GM12878 (cell line): ENCODE data around the gene PPRC1. TPM values are rescaled to one million over a fixed set of nuclear protein-coding genes. Genes with fewer than 3 reads are reported as not detected.

ENCODE experiments used
- ATAC-seq: fragments of 200-7000 bp; cut with Tn5 transposase; 3 replicates; pipeline ENCODE4 v1.9.1; 2020; ENCODE audit warnings: mild to moderate bottlenecking, moderate library complexity
- BruUV-seq: library from RNA; stranded (reverse); fragments of 400-500 nt; replicated peaks from 2 replicates; lab custom pipeline; 2021; lab: Mats Ljungman, UMichigan
- CTCF ChIA-PET: fragments of 300-600 bp; sonication (Branson Sonifier 250); formaldehyde crosslinking; extraction: SDS; loops from one replicate; lab custom pipeline; 2021; ENCODE audit warnings: inconsistent platforms; lab: Yijun Ruan, JAX
- POLR2A ChIA-PET: fragments of 350-600 bp; formaldehyde crosslinking; extraction: SDS; loops from one replicate; lab custom pipeline; 2021; ENCODE audit warnings: inconsistent platforms; lab: Charles Lee
- RAD21 ChIA-PET: fragments of 300-600 bp; sonication (Branson Sonifier 250); formaldehyde crosslinking; loops from one replicate; lab custom pipeline; 2023; ENCODE audit warnings: antibody characterized with exemption; ENCODE audit not compliant: unreplicated experiment; lab: Charles Lee
- SMC1A ChIA-PET: fragments of 300-600 bp; sonication (Branson Sonifier 250); formaldehyde crosslinking; loops from one replicate; lab custom pipeline; 2023; ENCODE audit not compliant: unreplicated experiment, uncharacterized antibody; lab: Charles Lee
- DNase-seq: peaks from one replicate; pipeline ENCODE4 v3.0.0-alpha.2; 2011; ENCODE audit warnings: low read depth, low spot score
- FAIRE-seq: peaks from 3 replicates; lab custom pipeline; 2011; peaks lifted over from hg19 to GRCh38; lab: Jason Lieb, UNC
- H2AFZ ChIP-seq: 2 replicates; pipeline ENCODE4 v1.6.0; 2011; ENCODE audit warnings: low read depth, low read length, control low read depth; ENCODE audit not compliant: control insufficient read depth
- H3K27ac ChIP-seq: 2 replicates; pipeline ENCODE4 v1.5.1; 2011; ENCODE audit warnings: control low read depth; ENCODE audit not compliant: control insufficient read depth, insufficient read depth
- H3K27me3 ChIP-seq, 2 experiments: replicated peaks in 1 of 2; 2 replicates each; pipeline versions ENCODE4 v1.6.0 to v1.6.1; 2011; ENCODE audit warnings: low read length in 1 of 2; ENCODE audit not compliant: control insufficient read depth in 2 of 2, insufficient read depth in 2 of 2
- H3K36me3 ChIP-seq, 2 experiments: 2 replicates each; pipeline ENCODE4 v1.5.1; 2011; ENCODE audit warnings: low read length in 1 of 2; ENCODE audit not compliant: control insufficient read depth in 2 of 2, insufficient read depth in 2 of 2
- H3K4me1 ChIP-seq: 2 replicates; pipeline ENCODE4 v1.6.1; 2011; ENCODE audit warnings: mild to moderate bottlenecking, low read length, moderate library complexity, mixed read lengths; ENCODE audit not compliant: control insufficient read depth, insufficient read depth
- H3K4me2 ChIP-seq: 2 replicates; pipeline ENCODE4 v1.6.0; 2011; ENCODE audit warnings: control low read depth; ENCODE audit not compliant: control insufficient read depth, insufficient read depth
- H3K4me3 ChIP-seq: fragments of 200-600 bp; sonication (generic); 2 replicates; pipeline ENCODE4 v1.5.1; 2016
- H3K79me2 ChIP-seq: 2 replicates; pipeline ENCODE4 v1.6.0; 2011; ENCODE audit warnings: low read length; ENCODE audit not compliant: control insufficient read depth, insufficient read depth
- H3K9ac ChIP-seq: 2 replicates; pipeline ENCODE4 v1.8.0; 2011; ENCODE audit warnings: low read length, control low read depth, mixed read lengths; ENCODE audit not compliant: control insufficient read depth, insufficient read depth
- H3K9me3 ChIP-seq: replicated peaks from 3 replicates; pipeline ENCODE4 v1.5.1; 2011; ENCODE audit warnings: mild to moderate bottlenecking, low read length; ENCODE audit not compliant: control insufficient read depth, insufficient read depth
- H4K20me1 ChIP-seq: 2 replicates; pipeline ENCODE4 v1.6.0; 2011; ENCODE audit not compliant: control insufficient read depth, insufficient read depth
- BACH1 ChIP-seq: fragments of 450-650 bp; IDR thresholded peaks from 2 replicates; pipeline ENCODE4 v1.6.1; 2017; ENCODE audit warnings: mild to moderate bottlenecking, borderline replicate concordance
- BHLHE40 ChIP-seq, 2 experiments: fragments of 450-650 bp in 1 of 2; IDR thresholded peaks; 2 replicates each; pipeline ENCODE4 v1.6.1; 2011 to 2017; ENCODE audit warnings: low read depth in 2 of 2, borderline replicate concordance in 1 of 2, improper control_type of control experiment in 1 of 2, low read length in 1 of 2, mild to moderate bottlenecking in 1 of 2
- CBFB ChIP-seq: IDR thresholded peaks from 2 replicates; pipeline ENCODE4 v1.6.1; 2016; ENCODE audit warnings: antibody characterized with exemption, low read depth
- CEBPB ChIP-seq, 2 experiments: fragments of 150-350 bp in 1 of 2; IDR thresholded peaks; 2 replicates each; pipeline ENCODE4 v1.6.1; 2012 to 2014; ENCODE audit warnings: low read depth in 2 of 2, low read length in 2 of 2, borderline replicate concordance in 1 of 2, inconsistent platforms in 1 of 2
- CHD4 ChIP-seq: fragments of 200-600 bp; sonication (generic); IDR thresholded peaks from 2 replicates; pipeline ENCODE4 v1.6.1; 2016; ENCODE audit warnings: mild to moderate bottlenecking
- ETV6 ChIP-seq, 2 experiments: fragments of 450-650 bp in 1 of 2; IDR thresholded peaks in 1 of 2; conservative IDR thresholded peaks in 1 of 2; 2 replicates each; pipeline ENCODE4 v1.6.1; 2014; ENCODE audit warnings: antibody characterized with exemption in 1 of 2, borderline replicate concordance in 1 of 2, low read depth in 1 of 2, mild to moderate bottlenecking in 1 of 2, moderate library complexity in 1 of 2
- GATAD2B ChIP-seq: fragments of 450-650 bp; conservative IDR thresholded peaks from 2 replicates; pipeline ENCODE4 v1.6.1; 2017; ENCODE audit warnings: low read depth, mild to moderate bottlenecking, moderate library complexity
- HDAC2 ChIP-seq: fragments of 200-600 bp; sonication (generic); IDR thresholded peaks from 2 replicates; pipeline ENCODE4 v1.6.1; 2017
- HDGF ChIP-seq: fragments of 450-650 bp; IDR thresholded peaks from 2 replicates; pipeline ENCODE4 v1.6.1; 2016; ENCODE audit warnings: antibody characterized with exemption
- MXI1 ChIP-seq: fragments of 150-350 bp; IDR thresholded peaks from 2 replicates; pipeline ENCODE4 v1.6.1; 2011; ENCODE audit warnings: low read depth, mild to moderate bottlenecking, inconsistent platforms, low read length, improper control_type of control experiment
- MYB ChIP-seq: fragments of 150-350 bp; IDR thresholded peaks from 2 replicates; pipeline ENCODE4 v1.6.1; 2014; ENCODE audit warnings: mild to moderate bottlenecking, low read depth, low read length, borderline replicate concordance
- PAX5 ChIP-seq: IDR thresholded peaks from 2 replicates; pipeline ENCODE4 v1.6.1; 2011; ENCODE audit warnings: low read depth, low read length, borderline replicate concordance
- POLR2AphosphoS2 ChIP-seq: IDR thresholded peaks from 2 replicates; pipeline ENCODE4 v1.6.1; 2011; ENCODE audit warnings: low read depth, mild to moderate bottlenecking, low read length, improper control_type of control experiment, moderate library complexity
- POLR2AphosphoS5 ChIP-seq: IDR thresholded peaks from 2 replicates; pipeline ENCODE4 v1.6.1; 2011; ENCODE audit warnings: mild to moderate bottlenecking, low read length, inconsistent platforms
- POU2F2 ChIP-seq: IDR thresholded peaks from 3 replicates; pipeline ENCODE4 v1.6.1; 2011; ENCODE audit warnings: low read depth, mild to moderate bottlenecking, low read length, borderline replicate concordance
- SPI1 ChIP-seq: IDR thresholded peaks from 2 replicates; pipeline ENCODE4 v1.6.1; 2011; ENCODE audit warnings: low read depth, mild to moderate bottlenecking, low read length, moderate library complexity, borderline replicate concordance; ENCODE audit not compliant: insufficient read depth
- SRF ChIP-seq, 2 experiments: IDR thresholded peaks; 2 replicates each; pipeline ENCODE4 v1.6.1; 2011; ENCODE audit warnings: low read depth in 2 of 2, low read length in 2 of 2, mild to moderate bottlenecking in 1 of 2, moderate library complexity in 1 of 2
- YY1 ChIP-seq: IDR thresholded peaks from 2 replicates; pipeline ENCODE4 v1.6.1; 2011; ENCODE audit warnings: low read depth, mild to moderate bottlenecking, low read length
- WGBS: methylation state at CpG from one replicate; pipeline ENCODE4 v1.1.6; 2016; ENCODE audit warnings: low lambda C conversion rate; ENCODE audit not compliant: insufficient replicate concordance, insufficient coverage; ENCODE audit errors: missing lambda C conversion rate; 5-methylcytosine and 5-hydroxymethylcytosine counted together
- in situ Hi-C: fragments of 300-500 bp; cut with MboI; formaldehyde crosslinking; loops from 9 replicates; pipeline ENCODE4 v1.14.3; 2018; ENCODE audit warnings: mixed read lengths
- intact Hi-C: fragments of 100-400 bp; cut with micrococcal nuclease; formaldehyde crosslinking; loops from one replicate; pipeline ENCODE4 v1.14.2; 2022; ENCODE audit not compliant: unreplicated experiment
- polyA plus RNA-seq, 11 experiments: library from polyadenylated mRNA; depleted of rRNA in 4 of 11; unstranded in 6 of 11; stranded (reverse) in 5 of 11; fragments of >200 nt; fragmentation: Nextera tagmentation in 4 of 11; fragmentation: Illumina TruSeq in 1 of 11; extraction: Ambion mirVana in 4 of 11; extraction: Trizol in 1 of 11; gene quantifications; 1 replicate in 1 of 11; 2 replicates in 10 of 11; pipeline versions ENCODE4 v1.2.1 to v1.2.3, GENCODE V29; 2011 to 2016; ENCODE audit warnings: inconsistent platforms in 2 of 11, missing spikeins in 2 of 11, low read depth in 1 of 11
- total RNA-seq, 4 experiments: library from RNA; depleted of rRNA in 3 of 4; stranded (reverse); fragments of >200 nt in 3 of 4; fragmentation: Illumina TruSeq in 1 of 4; extraction: Trizol in 1 of 4; gene quantifications; 2 replicates each; pipeline versions ENCODE4 v1.2.1 to v1.2.3, GENCODE V29; 2013 to 2021
- TF ChIP-seq, protein P1 (sequence below): fragments of 450-650 bp; conservative IDR thresholded peaks from 2 replicates; pipeline ENCODE4 v1.6.1; 2017; ENCODE audit warnings: mild to moderate bottlenecking, moderate library complexity
- TF ChIP-seq, protein P2 (sequence below): IDR thresholded peaks from 2 replicates; pipeline ENCODE4 v1.6.1; 2011; ENCODE audit warnings: low read depth, low read length, improper control_type of control experiment, borderline replicate concordance

The PPRC1 gene
- total and polyA plus RNA-seq, 10 of the 15 experiments (the other 5 are each of a cell fraction or from before 2014, with no cell fraction given) = 13.1 to 69.8 (median 32.4) TPM

DNA sequence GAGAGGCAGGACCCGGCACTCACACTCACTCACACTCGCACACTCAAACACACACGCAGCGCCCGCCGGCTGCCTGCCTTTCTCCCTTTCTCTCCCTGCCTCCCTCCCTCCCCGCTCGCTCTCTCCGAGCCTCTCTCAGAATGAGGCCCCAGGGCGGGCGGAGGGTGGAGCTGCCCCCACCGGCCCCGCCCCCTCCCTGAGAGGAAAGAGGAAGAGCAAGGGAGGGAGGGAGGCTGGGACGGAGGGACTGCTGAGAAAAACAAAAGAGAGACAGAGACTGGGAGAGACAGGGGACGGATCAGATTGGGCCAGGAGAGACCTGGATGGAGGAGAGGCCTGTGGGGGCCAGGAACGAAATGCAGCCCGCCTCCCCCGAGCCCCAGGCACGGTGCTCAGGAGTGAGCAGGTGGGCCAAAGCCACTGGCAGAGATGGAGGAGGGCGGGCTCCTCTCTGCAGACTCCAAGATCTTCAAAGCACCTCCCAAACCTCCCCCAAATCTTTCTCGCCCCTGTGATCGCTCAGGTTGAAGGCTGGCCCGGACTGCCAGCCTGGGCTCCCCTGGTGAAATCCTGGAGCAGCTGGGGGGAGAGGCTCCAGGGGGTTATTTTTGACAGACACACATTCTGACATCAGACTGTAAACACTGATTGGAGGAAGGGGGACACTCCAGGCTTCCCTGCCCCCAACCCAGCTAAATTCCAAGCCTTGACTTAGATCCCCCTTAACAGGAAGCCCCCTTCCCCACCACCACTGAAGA lies 17.8 kb upstream of the PPRC1 start:
- BruUV-seq = no TSS peak
- 2% methylated on average over 10 of the region's 23 CpGs for WGBS
- TF ChIP-seq, protein P1, sequence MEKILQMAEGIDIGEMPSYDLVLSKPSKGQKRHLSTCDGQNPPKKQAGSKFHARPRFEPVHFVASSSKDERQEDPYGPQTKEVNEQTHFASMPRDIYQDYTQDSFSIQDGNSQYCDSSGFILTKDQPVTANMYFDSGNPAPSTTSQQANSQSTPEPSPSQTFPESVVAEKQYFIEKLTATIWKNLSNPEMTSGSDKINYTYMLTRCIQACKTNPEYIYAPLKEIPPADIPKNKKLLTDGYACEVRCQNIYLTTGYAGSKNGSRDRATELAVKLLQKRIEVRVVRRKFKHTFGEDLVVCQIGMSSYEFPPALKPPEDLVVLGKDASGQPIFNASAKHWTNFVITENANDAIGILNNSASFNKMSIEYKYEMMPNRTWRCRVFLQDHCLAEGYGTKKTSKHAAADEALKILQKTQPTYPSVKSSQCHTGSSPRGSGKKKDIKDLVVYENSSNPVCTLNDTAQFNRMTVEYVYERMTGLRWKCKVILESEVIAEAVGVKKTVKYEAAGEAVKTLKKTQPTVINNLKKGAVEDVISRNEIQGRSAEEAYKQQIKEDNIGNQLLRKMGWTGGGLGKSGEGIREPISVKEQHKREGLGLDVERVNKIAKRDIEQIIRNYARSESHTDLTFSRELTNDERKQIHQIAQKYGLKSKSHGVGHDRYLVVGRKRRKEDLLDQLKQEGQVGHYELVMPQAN = no peak
- no peak for TF ChIP-seq ETV6 (conservative IDR thresholded peaks at IDR 0.05 in 1 of 2, IDR thresholded peaks at IDR 0.05 in 1 of 2; ENCODE audit: borderline replicate concordance in 1 of 2, low read depth in 1 of 2)
- 0 out of 4 replicates have a peak, but pooled peaks of 1 of the 2 experiments have one; percentile 25 for TF ChIP-seq SRF (IDR thresholded peaks at IDR 0.05; ENCODE audit: low read depth in 2 of 2, low read length in 2 of 2)
- no peak for TF ChIP-seq CHD4
- TF ChIP-seq HDAC2 = no peak
- peak; percentile 36; the same call in 1 of the 2 replicates for TF ChIP-seq MXI1
- TF ChIP-seq CEBPB (IDR thresholded peaks at IDR 0.05; ENCODE audit: borderline replicate concordance in 1 of 2, low read depth in 2 of 2, low read length in 2 of 2) = no peak
- TF ChIP-seq CBFB = 0 out of 2 replicates have a peak, but pooled peaks have one; percentile 18
- peak; percentile 54; the same call in 1 of the 2 replicates for TF ChIP-seq BACH1
- TF ChIP-seq, protein P2, sequence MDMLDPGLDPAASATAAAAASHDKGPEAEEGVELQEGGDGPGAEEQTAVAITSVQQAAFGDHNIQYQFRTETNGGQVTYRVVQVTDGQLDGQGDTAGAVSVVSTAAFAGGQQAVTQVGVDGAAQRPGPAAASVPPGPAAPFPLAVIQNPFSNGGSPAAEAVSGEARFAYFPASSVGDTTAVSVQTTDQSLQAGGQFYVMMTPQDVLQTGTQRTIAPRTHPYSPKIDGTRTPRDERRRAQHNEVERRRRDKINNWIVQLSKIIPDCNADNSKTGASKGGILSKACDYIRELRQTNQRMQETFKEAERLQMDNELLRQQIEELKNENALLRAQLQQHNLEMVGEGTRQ = no peak
- TF ChIP-seq GATAD2B = peak; percentile 36; the same call in 1 of the 2 replicates
- no peak for TF ChIP-seq MYB
- TF ChIP-seq YY1 = peak; percentile 63
- no peak for TF ChIP-seq BHLHE40 (IDR thresholded peaks at IDR 0.05; ENCODE audit: borderline replicate concordance in 1 of 2, low read depth in 2 of 2, low read length in 1 of 2)
- peak; percentile 55; the same call in 1 of the 3 replicates for TF ChIP-seq POU2F2
- peak; percentile 60; the same call in 1 of the 2 replicates for TF ChIP-seq POLR2AphosphoS2
- TF ChIP-seq PAX5 = no peak
- peak; percentile 83 for TF ChIP-seq SPI1
- TF ChIP-seq POLR2AphosphoS5 = peak; percentile 82
- TF ChIP-seq HDGF = peak; percentile 98

More for the DNA sequence above, 17.8 kb upstream of the PPRC1 start:
- ChIA-PET RAD21 (interaction anchor here (0.6 to 1.2 kb wide), 2 partner anchors 17 to 59 kb away, joined by 3 read pairs; partner anchors contain the start of gene ARMH3), SMC1A (interaction anchor here (0.6 to 1.8 kb wide), 9 partner anchors 11 to 224 kb away, joined by 3 to 8 read pairs (median 3); partner anchors contain the start of gene PPRC1), POLR2A (interaction anchor here (0.6 to 1.9 kb wide), 10 partner anchors 14 to 327 kb away, joined by 3 to 10 read pairs (median 4); partner anchors contain the start of genes ARMH3, GBF1, HPS6 and NOLC1), CTCF (interaction anchor here (0.7 to 4.7 kb wide), 7 partner anchors 11 to 279 kb away, joined by 3 to 28 read pairs (median 3); no protein-coding TSS in a partner anchor)
- H3K9ac ChIP-seq = peak overlapping the region; percentile 82
- peak overlapping the region; percentile 82 for H3K4me3 ChIP-seq
- H3K79me2 ChIP-seq = peaks cover 79% of the 10 kb centered on the region
- FAIRE-seq = peak; percentile 69
- intact Hi-C loops (loop anchor here (5.0 kb wide), 1 partner anchor 278 kb away; no protein-coding TSS in a partner anchor), in situ Hi-C loops (no loop called here)
- peaks cover 14 to 15% of the 10 kb centered on the region in 2 experiments for H3K36me3 ChIP-seq
- ATAC-seq = peak; percentile 82
- H3K27me3 ChIP-seq = no peaks in the 10 kb centered on the region
- peak overlapping the region; percentile 84 for H3K27ac ChIP-seq
- peaks cover 43% of the 10 kb centered on the region for H3K4me1 ChIP-seq
- H3K4me2 ChIP-seq = peak overlapping the region; percentile 98
- H3K9me3 ChIP-seq = no peaks in the 10 kb centered on the region
- H4K20me1 ChIP-seq = no peaks in the 10 kb centered on the region
- peak overlapping the region; percentile 77 for H2AFZ ChIP-seq
- DNase-seq = no peak
